T-cell (primary cell): Measurements from ENCODE around the gene ST6GALNAC6. TPM values are rescaled to one million over a fixed set of nuclear protein-coding genes. Genes with fewer than 3 reads are reported as not detected.

ENCODE experiments used
- ATAC-seq, 4 experiments: fragments of 200-7000 bp in 3 of 4; fragments of 150-1000 bp in 1 of 4; cut with Tn5 transposase; replicated peaks in 1 of 4; 1 replicate in 3 of 4; 2 replicates in 1 of 4; pipeline ENCODE4 v1.10.0; 2021; ENCODE audit warnings: moderate library complexity in 3 of 4, mild to moderate bottlenecking in 2 of 4, moderate number of reproducible peaks in 1 of 4
- CTCF ChIA-PET, 2 donors: fragments of 300-600 bp; sonication (Branson Sonifier 250); formaldehyde crosslinking; loops; one replicate each; lab custom pipeline; 2022; ENCODE audit warnings: antibody characterized with exemption in 2 of 2; lab: Charles Lee
- POLR2A ChIA-PET, 2 donors: fragments of 300-600 bp; sonication (Branson Sonifier 250); formaldehyde crosslinking; loops; one replicate each; lab custom pipeline; 2022; ENCODE audit warnings: antibody characterized with exemption in 2 of 2; lab: Charles Lee
- DNase-seq, 35 experiments: peaks; one replicate each; pipeline versions ENCODE4 v3.0.0 to v3.0.0-alpha.2; 2013 to 2023
- H3K27ac ChIP-seq: one replicate; pipeline ENCODE4 v1.5.1; 2013; ENCODE audit warnings: low read length
- H3K27me3 ChIP-seq, 2 experiments: replicated peaks in 1 of 2; 1 replicate in 1 of 2; 2 replicates in 1 of 2; pipeline versions ENCODE4 v1.6.1 to v1.7.0; 2013; ENCODE audit warnings: low read length in 1 of 2, mixed read lengths in 1 of 2; ENCODE audit not compliant: control insufficient read depth in 2 of 2, insufficient read depth in 2 of 2; ENCODE audit errors: extremely low read depth in 1 of 2
- H3K36me3 ChIP-seq, 2 donors: 1 replicate in 1 of 2; 2 replicates in 1 of 2; pipeline versions ENCODE4 v1.6.1 to v1.7.0; 2013; ENCODE audit warnings: low read length in 1 of 2; ENCODE audit not compliant: control insufficient read depth in 2 of 2, insufficient read depth in 1 of 2; ENCODE audit errors: extremely low read depth in 1 of 2
- H3K4me1 ChIP-seq, 2 experiments: 1 replicate in 1 of 2; 2 replicates in 1 of 2; pipeline versions ENCODE4 v1.6.1 to v1.7.0; 2013; ENCODE audit warnings: low read length in 2 of 2, mixed read lengths in 1 of 2; ENCODE audit not compliant: insufficient read depth in 2 of 2, control insufficient read depth in 1 of 2; ENCODE audit errors: extremely low read depth in 1 of 2
- H3K4me3 ChIP-seq, 2 donors: 1 replicate in 1 of 2; 2 replicates in 1 of 2; pipeline versions ENCODE4 v1.5.1 to v1.7.0; 2013; ENCODE audit warnings: mild to moderate bottlenecking in 2 of 2, low read length in 1 of 2, moderate library complexity in 1 of 2; ENCODE audit not compliant: control insufficient read depth in 1 of 2; ENCODE audit errors: extremely low read depth in 1 of 2
- H3K9me3 ChIP-seq: 2 replicates; pipeline ENCODE4 v1.7.0; 2013
- H3K27ac Mint-ChIP-seq, 2 donors: one replicate each; pipeline ENCODE4 v1.8.0; 2020 to 2021; ENCODE audit warnings: mild to moderate bottlenecking in 2 of 2, mixed read lengths in 2 of 2
- H3K27me3 Mint-ChIP-seq, 2 donors: one replicate each; pipeline ENCODE4 v1.8.0; 2021 to 2022; ENCODE audit warnings: mixed read lengths in 2 of 2
- H3K36me3 Mint-ChIP-seq: one replicate; pipeline ENCODE4 v1.8.0; 2021; ENCODE audit warnings: mixed read lengths
- H3K4me1 Mint-ChIP-seq, 3 donors: one replicate each; pipeline ENCODE4 v1.8.0; 2020 to 2022; ENCODE audit warnings: mixed read lengths in 3 of 3, mild to moderate bottlenecking in 1 of 3
- H3K4me3 Mint-ChIP-seq, 3 donors: one replicate each; pipeline ENCODE4 v1.8.0; 2020 to 2022; ENCODE audit warnings: mild to moderate bottlenecking in 3 of 3, mixed read lengths in 3 of 3, moderate library complexity in 3 of 3
- H3K9me3 Mint-ChIP-seq, 3 donors: one replicate each; pipeline ENCODE4 v1.8.0; 2020 to 2022; ENCODE audit warnings: mixed read lengths in 3 of 3
- WGBS: methylation state at CpG from one replicate; pipeline ENCODE4 v1.1.5; 2013; ENCODE audit warnings: missing lambda C conversion rate; ENCODE audit not compliant: insufficient coverage; 5-methylcytosine and 5-hydroxymethylcytosine counted together
- total RNA-seq, 35 experiments: library from RNA in 6 of 35; stranded (reverse) in 6 of 35; fragments of 120-200 nt in 1 of 35; gene quantifications; one replicate each; pipeline versions ENCODE4 v1.2.1 to v1.2.4 and lab custom pipeline; 2013 to 2026

The ST6GALNAC6 gene
- total RNA-seq, 5 donors from 2014 or later (not counting 1 experiment from before 2014, with no cell fraction given): 73.0 to 123 (median 86.3) TPM

- Histone ChIP-seq H3K27me3 (no peaks in the 10 kb centered on the region), H3K4me1 (peaks cover 2 to 64% of the 10 kb centered on the region in 2 experiments), H3K27ac (no peak overlapping the region), H3K4me3 (no peak overlapping the region), H3K9me3 (no peaks in the 10 kb centered on the region), H3K36me3 (no peaks in the 10 kb centered on the region)
- Mint-ChIP-seq H3K4me3 (peak overlapping the region in 2 of 3 donors; percentile 35 to 93), H3K27me3 (no peaks in the 10 kb centered on the region), H3K27ac (peak overlapping the region; percentile 57 to 87), H3K36me3 (no peaks in the 10 kb centered on the region), H3K4me1 (peaks cover 36 to 52% (median 38%) of the 10 kb centered on the region in 3 donors), H3K9me3 (no peaks in the 10 kb centered on the region)
- 79% methylated on average over 11 of the region's 11 CpGs for WGBS
- CTCF ChIA-PET: no interaction called here
- ATAC-seq: no peak
- DNase-seq: no peak
- POLR2A ChIA-PET: no interaction called here
Measured at GRCh38 chr9:127856094-127856728, 43.2 kb downstream of the ST6GALNAC6 start.

- H3K27ac Mint-ChIP-seq: peak overlapping the region; percentile 57 to 87
- POLR2A ChIA-PET: interaction anchor here in 1 of 2 donors (0.6 kb wide), 1 partner anchor 85 kb away, joined by 4 read pairs; no protein-coding TSS in a partner anchor
- no peak overlapping the region for H3K4me3 ChIP-seq
- ATAC-seq (no peak), DNase-seq (no peak)
- peaks cover 2 to 57% of the 10 kb centered on the region in 2 experiments for H3K4me1 ChIP-seq
- peaks cover 0 to 2% (median 1%) of the 10 kb centered on the region in 3 donors for H3K9me3 Mint-ChIP-seq
- H3K4me3 Mint-ChIP-seq: peak overlapping the region; percentile 36 to 93 (median 47)
- no peaks in the 10 kb centered on the region for H3K27me3 ChIP-seq
- H3K9me3 ChIP-seq: no peaks in the 10 kb centered on the region
- H3K27me3 Mint-ChIP-seq: no peaks in the 10 kb centered on the region
- no peak overlapping the region for H3K27ac ChIP-seq
- peaks cover 29 to 46% (median 32%) of the 10 kb centered on the region in 3 donors for H3K4me1 Mint-ChIP-seq
- H3K36me3 Mint-ChIP-seq: peaks cover 4% of the 10 kb centered on the region
- H3K36me3 ChIP-seq: no peaks in the 10 kb centered on the region
- CTCF ChIA-PET: no interaction called here
- 94% methylated on average over 5 of the region's 5 CpGs for WGBS
Measured at GRCh38 chr9:127855522-127855921, 43.9 kb downstream of the ST6GALNAC6 start.

- peaks cover 7% of the 10 kb centered on the region for H3K36me3 Mint-ChIP-seq
- peaks cover 28 to 42% (median 32%) of the 10 kb centered on the region in 3 donors for H3K4me1 Mint-ChIP-seq
- DNase-seq (no peak), ATAC-seq (no peak)
- Histone ChIP-seq H3K9me3 (no peaks in the 10 kb centered on the region), H3K4me3 (peak overlapping the region in 1 of 2 donors; percentile 57), H3K27ac (peak overlapping the region; percentile 51), H3K4me1 (peaks cover 2 to 52% of the 10 kb centered on the region in 2 experiments), H3K36me3 (no peaks in the 10 kb centered on the region), H3K27me3 (no peaks in the 10 kb centered on the region)
- CTCF ChIA-PET: no interaction called here
- 60% methylated on average over 5 of the region's 11 CpGs for WGBS
- no peaks in the 10 kb centered on the region for H3K27me3 Mint-ChIP-seq
- peaks cover 0 to 3% (median 3%) of the 10 kb centered on the region in 3 donors for H3K9me3 Mint-ChIP-seq
- H3K27ac Mint-ChIP-seq: peak overlapping the region; percentile 49 to 68
- peak overlapping the region; percentile 36 to 93 (median 47) for H3K4me3 Mint-ChIP-seq
- POLR2A ChIA-PET: interaction anchor here (0.6 kb wide), 3 partner anchors 12 to 84 kb away, joined by 4 to 7 read pairs (median 7); no protein-coding TSS in a partner anchor
Measured at GRCh38 chr9:127854960-127855359, 44.4 kb downstream of the ST6GALNAC6 start.

GRCh38 chr9:127854184-127854806, 45.1 kb downstream of the ST6GALNAC6 start, which contains the start of gene ENG:
Gene ENG (minus strand): TSS chr9:127854658. CDS start chr9:127854355, 303 bp downstream.
- ATAC-seq (peak in 3 of 4 experiments; percentile 59 to 70 (median 65)), DNase-seq (peak in 4 of 35 experiments; percentile 4 to 37 (median 22))
- WGBS: 21% methylated on average over 33 of the region's 37 CpGs
- Histone ChIP-seq H3K4me1 (peaks cover 2 to 52% of the 10 kb centered on the region in 2 experiments), H3K9me3 (no peaks in the 10 kb centered on the region), H3K4me3 (peak within 1 kb of the TSS; percentile 55 to 57), H3K27me3 (no peaks in the 10 kb centered on the region), H3K27ac (peak within 1 kb of the TSS; percentile 51), H3K36me3 (no peaks in the 10 kb centered on the region)
- no peaks in the 10 kb centered on the region for H3K27me3 Mint-ChIP-seq
- peak within 1 kb of the TSS; percentile 90 to 93 for H3K27ac Mint-ChIP-seq
- peaks cover 28 to 42% (median 32%) of the 10 kb centered on the region in 3 donors for H3K4me1 Mint-ChIP-seq
- peak within 1 kb of the TSS; percentile 76 to 93 (median 87) for H3K4me3 Mint-ChIP-seq
- H3K9me3 Mint-ChIP-seq: peaks cover 3 to 6% (median 5%) of the 10 kb centered on the region in 3 donors
- POLR2A ChIA-PET: interaction anchor here (0.6 kb wide), 2 partner anchors 13 to 53 kb away, joined by 7 read pairs; no protein-coding TSS in a partner anchor
- peaks cover 10% of the 10 kb centered on the region for H3K36me3 Mint-ChIP-seq
- CTCF ChIA-PET: no interaction called here

GRCh38 chr9:127853312-127854183, 45.9 kb downstream of the ST6GALNAC6 start:
- Mint-ChIP-seq H3K9me3 (peaks cover 11 to 14% (median 11%) of the 10 kb centered on the region in 3 donors), H3K4me3 (peak overlapping the region; percentile 76 to 93 (median 87)), H3K36me3 (peaks cover 17% of the 10 kb centered on the region), H3K4me1 (peaks cover 25 to 39% (median 28%) of the 10 kb centered on the region in 3 donors), H3K27me3 (no peaks in the 10 kb centered on the region), H3K27ac (peak overlapping the region; percentile 90 to 93)
- peak; percentile 30 to 49 (median 32) for ATAC-seq
- ChIA-PET CTCF (no interaction called here), POLR2A (no interaction called here)
- Histone ChIP-seq H3K27ac (peak overlapping the region; percentile 37), H3K4me3 (peak overlapping the region; percentile 55 to 57), H3K27me3 (no peaks in the 10 kb centered on the region), H3K9me3 (no peaks in the 10 kb centered on the region), H3K36me3 (peaks cover 0 to 4% of the 10 kb centered on the region in 2 donors), H3K4me1 (peaks cover 2 to 52% of the 10 kb centered on the region in 2 experiments)
- WGBS: 34% methylated on average over 7 of the region's 13 CpGs
- DNase-seq: peak in 1 of 35 experiments; percentile 11
